ENCODE results near the gene NCOA7.
"Not testable (repeated sequence)": the region's sequence is repeated elsewhere in the genome, so short reads cannot be mapped to it uniquely, and the experiment has no call there.

Gene NCOA7

DNA sequence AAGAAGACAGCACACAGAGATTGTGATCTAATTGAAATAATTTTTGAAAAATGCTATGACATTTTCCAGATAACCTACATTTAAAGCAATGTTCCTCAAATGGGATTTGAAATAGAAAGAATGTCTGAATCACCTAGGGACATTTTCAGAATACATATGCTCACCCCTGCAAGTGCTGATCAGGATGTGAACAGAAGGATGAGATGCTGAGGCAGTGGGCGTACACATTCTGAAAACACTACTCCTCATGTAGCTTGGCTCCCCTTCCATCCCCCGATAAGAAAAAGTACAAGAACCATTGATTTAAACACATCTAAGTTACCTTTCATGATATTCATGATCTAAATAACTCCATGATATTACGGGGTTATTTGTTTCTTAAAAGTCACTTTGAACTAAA lies 136.0 kb downstream of the NCOA7 start:
- no peak for DNase-seq

DNA sequence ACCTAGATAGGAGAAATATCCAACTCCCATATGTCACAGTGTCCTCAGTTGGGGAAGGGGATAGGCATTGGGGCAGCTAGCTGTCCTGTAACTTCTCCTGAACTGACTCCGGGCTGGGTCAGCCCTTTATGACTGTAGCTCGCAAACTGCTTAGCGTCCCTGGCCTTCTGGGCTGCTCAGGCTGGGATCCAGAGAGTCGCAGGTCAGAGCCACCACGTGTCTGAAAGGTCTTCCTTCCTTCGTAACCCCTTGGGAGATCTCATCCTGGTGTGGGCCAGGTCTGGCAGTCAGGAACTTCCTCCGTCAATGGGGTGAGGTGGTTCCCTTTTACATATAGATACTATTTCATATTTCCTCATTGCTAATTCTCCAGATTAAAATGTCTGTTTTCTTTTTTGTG lies 137.0 kb downstream of the NCOA7 start:
- DNase-seq = no peak

DNA sequence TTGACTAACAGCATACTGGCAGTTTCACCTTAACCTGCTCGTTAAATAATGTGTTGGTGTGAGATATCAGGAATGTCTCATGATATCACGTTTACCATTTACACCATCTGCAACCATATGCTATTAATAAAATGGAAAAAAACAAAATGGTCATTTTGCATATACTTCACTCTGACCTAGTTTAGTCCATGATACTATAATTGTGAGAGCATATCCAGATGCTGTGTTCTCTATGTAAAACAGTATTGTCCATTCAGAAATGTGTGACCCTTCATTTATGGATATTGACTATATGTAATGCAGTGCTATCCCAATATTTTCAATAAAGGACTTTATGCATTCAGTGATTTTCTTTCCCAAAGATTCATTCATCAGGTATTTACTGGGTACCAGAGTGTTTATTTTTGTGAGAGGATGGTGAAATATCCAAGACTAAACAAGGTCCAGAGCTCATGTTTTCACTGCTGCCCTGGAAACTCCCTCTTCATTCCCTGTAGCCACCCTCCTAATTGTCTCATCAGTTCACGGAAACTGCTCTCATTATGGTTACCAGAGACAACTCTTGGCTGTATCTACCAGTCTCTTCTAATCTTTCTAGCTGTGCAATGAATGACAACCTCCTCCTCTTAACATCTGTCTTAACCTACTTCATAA lies 140.1 kb downstream of the NCOA7 start:
- DNase-seq = no peak

DNA sequence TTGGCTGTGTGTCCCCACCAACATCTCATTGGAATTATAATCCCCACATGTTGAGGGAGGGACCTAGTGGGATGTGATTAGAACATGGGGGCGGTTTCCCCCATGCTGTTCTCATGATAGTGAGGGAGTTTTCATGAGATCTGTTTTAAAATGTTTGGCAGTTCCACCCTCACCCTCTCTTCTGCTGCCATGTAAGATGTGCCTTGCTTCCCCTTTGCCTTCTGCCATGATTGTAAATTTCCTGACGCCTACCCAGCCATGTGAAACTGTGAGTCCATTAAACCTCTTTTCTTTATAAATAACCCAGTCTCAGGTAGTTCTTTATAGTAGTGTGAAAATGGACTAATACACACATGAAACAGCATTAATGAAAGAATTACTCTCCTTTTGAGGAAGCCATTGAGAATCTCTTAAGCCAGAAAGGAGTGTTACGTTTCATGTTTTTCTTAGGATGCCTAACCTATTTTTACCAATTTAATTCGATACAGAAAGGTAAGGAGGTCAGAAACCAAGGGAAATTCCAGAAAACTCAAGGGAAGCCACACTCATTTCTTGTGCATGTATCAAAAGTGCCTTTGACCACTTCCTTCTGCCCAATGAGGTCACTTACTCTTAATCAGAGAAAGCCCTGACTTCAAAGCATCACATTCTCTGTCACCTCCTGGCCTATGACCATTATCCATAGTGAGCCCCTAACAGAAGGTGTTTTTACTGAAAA lies 141.1 kb downstream of the NCOA7 start:
- no peak for DNase-seq

DNA sequence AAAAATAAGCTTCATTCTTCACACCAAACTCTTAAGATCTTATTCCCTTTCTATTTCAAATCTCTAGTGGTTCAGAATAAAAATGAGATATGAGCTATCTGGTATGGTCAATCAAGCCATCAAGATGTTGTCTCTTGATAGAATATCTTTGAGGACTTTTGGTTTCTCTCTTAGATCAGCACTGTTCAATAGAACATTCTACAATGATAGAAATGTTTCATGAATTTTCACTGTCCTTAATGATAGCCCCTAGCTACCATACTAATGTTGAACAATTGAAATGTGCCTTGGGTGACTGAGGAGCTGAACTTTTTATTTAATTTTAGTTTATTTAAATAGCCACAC lies 141.7 kb downstream of the NCOA7 start:
- no peak for DNase-seq

DNA sequence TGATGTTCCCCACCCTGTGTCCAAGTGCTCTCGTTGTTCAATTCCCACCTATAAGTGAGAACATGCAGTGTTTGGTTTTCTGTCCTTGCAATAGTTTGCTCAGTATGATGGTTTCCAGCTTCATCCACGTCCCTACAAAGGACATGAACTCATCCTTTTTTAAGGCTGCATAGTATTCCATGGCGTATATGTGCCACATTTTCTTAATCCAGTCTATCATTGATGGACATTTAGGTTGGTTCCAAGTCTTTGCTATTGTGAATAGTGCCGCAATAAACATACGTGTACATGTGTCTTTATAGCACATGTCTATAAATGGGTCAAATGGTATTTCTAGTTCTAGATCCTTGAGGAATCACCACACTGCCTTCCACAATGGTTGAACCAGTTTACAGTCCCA lies 144.8 kb downstream of the NCOA7 start:
- not testable (repeated sequence) for DNase-seq

DNA sequence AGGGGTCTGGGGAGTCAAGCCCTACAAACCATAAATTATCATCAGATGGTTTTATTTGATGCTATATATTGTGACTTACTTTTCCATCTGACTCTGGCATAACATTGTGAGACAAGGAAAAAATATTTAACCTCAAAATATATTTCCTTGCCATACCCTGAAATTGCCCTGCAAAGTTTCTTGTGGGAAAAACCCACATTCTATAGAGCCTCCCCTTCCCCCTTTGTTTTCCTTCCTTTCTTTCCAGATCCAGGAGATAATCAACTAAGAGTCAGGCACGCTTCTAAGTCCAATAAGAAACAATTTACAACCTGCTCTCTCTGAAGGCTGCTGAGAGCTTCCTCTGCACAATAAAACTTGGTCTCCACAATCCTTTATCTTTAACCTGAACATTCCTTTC lies 148.3 kb downstream of the NCOA7 start:
- no peak for DNase-seq

DNA sequence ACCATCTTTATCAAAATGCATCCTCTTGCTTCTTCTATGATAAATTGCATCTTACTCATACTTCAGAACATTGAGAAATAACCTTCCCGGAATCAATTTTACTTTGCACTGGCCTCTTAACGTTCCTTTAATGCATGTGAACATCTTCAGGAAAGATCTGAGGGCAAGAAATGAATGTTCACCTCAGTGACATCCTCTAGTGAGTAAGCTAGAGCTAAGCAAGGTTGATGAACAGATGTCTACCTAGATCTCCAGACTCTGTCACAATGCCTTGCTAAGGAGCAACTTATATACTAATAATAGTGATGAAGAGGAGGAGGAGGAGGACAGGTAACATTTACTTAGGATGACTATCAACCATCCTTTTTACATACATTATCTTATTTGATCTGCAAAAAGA lies 149.0 kb downstream of the NCOA7 start:
- no peak for DNase-seq

DNA sequence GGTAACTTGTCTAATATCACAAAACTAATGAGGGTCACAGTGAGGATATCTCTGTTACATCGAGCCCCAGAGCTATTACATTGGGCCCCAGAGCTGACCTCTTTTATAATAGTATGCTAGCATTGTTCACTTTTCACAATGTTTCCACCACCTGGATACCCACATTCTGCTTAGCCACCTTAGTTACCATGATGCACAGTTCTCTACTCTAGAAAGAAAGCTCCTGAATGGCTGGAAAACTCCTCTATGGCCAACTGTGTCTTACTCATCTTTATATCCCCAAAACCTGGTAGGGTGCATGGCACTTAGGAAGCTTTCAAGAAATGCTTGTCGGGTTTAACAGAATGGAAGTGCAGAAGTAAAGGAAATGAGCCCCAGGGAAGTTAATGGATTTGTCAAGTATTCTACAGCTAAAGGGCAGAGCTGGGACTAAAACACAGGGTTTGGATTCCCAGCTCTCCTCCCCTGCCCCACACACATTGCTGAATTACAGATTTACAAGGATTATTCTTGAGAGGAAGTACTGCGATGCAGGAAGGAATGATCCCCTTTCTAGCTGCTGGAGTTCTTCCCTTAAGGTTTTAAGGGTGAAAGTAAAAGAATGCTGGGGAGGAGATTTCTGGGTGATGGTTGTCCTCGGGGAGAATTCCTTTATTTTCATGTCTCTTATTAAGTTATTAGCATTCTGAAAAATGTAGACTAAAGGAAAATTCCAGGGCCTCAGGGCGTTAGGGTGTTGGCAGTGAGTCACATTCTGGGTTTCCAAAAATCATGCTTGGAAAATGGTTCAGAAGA lies 149.7 kb downstream of the NCOA7 start:
- no peak for DNase-seq

DNA sequence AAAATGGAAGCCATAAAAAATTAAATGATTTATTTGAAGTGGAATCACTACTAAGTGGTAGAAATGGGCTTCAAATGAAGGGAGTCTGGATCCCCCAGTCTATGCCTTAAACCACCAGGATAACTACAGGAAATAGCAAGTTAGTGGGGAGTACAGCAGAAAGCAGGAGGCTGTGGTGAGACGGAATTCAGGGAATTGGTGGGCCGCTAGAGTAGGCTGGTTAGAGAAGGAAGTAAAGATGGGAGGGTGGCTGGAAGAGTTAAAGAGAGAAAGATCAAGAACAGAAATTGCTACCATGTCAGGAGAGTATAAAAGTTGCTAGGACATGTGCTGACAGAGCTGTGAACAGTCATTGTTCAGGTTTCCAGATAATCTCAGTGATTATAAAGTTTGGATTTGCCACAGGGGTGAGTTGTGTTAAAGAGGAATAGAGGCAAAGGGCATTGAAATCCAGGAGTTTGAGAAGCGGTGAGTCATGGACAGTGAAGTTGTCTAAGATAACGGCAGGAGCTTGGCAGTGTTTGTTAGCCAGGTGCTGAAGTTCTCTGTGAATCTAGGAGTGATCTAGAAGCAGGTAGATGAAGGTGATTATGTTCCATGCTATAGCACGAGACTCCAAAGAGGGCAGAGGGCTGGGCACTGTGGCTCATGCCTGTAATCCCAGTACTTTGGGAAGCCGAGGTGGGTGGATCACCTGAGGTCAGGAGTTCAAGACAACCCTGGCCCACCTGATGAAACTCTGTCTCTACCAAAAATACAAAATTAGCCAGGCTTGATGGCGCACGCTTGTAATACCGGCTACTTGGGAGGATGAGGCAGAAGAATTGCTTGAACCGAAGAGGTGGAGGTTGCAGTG lies 152.1 kb downstream of the NCOA7 start:
- DNase-seq = no peak

DNA sequence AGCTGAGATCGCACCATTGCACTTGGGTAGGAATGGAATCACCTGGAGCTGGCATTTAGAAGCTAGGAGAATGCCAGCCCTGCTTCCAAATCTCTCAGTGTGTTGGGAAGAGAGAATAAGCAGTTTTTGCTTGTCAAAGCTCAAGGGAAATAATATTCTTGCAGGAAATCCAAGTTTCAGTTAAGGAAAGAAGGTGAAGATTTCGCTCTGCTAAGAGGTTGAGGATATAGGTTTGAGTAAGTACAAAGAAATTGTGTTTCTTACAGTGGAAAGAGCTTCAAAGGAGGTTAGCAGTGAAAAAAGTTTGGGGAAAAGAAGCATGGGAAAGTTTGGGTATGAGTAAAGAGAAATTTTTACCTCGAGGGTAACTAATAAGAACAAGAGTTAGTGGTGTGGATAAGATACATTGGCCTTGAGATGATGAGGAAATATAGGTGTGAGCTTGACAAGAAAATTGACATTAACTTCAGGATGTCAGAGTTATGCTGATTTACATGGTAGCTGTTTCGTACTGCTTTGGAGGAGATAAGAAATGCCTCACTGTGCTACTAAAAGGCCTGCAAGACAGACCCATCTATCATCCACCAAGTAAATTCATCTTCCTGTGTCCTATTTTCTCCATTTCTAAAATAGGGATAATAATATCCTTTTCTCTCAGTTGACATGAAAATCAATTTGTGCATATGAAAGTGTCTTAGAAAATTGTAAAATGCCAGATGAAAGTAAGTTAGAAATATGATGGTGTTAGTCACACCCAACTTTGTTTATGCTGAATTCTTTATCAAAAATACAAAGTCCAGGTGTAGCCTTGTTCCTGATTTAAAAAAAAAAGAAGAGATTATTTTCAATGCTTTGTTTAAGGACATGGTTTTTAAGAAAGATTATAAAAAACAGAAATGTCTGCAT lies 153.0 kb downstream of the NCOA7 start:
- no peak for DNase-seq

DNA sequence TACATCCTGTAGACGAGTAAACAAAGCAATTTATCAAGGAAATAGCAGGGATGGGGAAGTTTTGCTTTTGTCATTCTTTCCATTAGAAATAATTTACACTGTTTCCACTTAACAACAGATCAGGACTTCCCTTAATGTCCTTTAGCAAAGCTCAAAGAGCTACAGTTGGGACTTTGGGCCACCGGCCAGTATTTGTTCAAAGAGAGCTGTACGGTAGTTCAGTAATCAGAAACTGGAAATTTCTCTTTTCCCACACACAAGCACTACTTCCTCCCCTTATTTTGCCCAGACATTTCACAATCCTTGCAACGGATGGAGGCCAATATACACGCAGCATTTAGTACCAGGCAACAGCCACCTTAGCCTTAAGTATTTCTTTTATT lies 153.7 kb downstream of the NCOA7 start:
- no peak for DNase-seq

DNA sequence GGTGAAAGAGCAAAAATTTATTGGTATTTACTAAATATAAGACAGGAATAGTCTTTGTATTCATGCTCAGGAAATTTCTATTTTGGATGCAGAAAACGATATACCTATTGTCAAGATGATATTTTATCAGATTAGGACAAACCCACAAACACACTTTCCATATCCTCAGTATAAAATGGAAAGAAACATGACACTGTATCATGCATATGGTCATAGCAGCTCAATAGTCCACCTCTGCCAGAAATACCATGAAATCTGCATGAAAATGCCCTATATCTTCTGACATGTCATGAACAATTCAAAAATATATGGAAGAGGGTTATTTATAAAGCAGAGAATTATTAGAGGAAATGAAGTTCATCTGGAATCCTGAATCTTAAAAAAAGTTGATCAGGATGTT lies 154.1 kb downstream of the NCOA7 start:
- no peak for DNase-seq

DNA sequence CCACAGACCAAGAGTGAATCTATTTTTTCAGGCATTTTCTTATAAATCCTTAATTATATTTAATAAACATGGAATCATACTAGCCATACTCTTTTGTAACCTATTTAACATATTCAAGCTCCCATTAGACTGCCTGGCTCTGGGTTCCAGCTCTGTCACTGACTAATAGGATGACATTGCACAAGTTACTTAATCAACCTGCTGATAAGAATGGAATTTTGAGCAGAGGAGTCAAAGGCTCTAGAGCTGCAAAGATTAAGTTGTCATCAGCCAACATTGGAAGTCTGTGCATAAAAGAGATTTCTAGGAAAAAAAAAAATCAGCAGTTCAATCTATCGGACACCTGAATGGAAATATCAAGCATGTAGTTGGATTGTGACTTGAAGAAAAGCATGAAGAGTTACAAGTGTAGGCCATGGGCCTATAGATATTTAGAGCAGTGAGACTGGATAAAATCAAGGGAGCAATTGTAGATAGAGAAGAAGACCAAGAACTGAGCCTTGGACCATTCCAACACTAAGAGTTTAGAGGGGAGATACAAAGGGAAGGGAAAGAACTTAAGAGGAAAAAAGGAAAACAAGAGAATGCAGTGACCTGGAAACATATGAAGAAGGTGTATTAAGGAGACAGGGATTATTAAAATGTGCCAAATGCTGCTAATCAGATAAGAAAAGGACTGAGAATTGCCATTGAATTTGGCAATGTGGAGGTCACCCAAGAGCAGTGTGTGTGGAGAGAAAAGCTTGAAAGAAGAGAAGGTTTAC lies 154.8 kb downstream of the NCOA7 start:
- DNase-seq = no peak

DNA sequence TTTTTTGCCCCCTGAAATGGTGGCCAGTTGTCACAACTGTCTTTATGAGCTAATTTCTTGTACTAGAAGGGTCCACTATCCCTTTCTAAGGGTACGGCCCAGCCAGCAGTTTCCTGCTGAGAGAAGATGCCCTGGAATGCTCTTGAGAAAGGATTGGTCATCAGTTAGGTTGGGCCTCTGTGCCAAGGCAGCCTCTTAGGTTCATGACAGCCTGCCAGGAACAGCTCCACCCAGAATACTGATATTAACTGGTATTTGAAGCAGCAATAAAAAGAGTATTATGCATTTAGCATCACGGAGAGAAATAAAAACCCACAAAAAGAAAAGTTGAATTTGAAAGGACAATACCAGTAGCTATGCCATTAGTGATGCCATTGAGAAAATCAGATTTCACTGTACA lies 156.9 kb downstream of the NCOA7 start:
- no peak for DNase-seq

DNA sequence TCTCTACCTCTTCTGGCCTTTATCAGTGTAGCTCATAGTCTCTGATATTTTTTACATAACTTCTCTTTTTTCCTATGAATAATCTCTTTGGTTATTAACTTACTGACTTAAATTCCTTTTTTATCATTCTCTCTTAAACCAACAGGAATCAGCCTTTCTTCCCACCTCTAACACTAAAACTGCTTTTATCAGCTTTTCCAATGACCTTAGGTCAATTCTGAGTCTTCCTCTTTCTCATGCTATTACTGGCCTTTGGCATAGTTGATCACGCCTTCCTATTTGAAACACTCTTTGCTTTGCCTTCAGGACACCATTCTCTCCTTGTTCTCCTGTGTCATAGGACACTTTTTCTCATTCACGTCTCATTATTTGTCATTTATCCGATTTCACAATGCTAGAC lies 157.7 kb downstream of the NCOA7 start:
- DNase-seq = no peak

DNA sequence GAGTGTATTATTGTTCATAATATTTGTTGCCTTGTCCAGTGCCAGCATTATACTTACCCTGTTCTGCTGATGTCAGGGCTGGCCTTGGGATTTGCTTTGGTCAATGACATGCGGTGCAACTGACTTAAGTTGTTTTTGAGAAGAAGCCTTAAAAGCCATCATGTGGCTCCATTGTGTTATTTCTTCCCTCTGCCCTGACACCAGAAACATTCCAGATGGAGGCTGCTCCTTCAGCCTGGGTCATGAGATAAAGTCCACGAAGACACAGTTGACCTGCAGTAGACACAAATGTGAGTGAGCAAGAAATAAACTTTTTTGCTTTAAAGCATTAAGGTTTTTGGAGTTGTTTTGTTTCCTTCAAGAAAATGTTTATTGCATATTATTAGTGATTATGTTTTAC lies 158.3 kb downstream of the NCOA7 start:
- no peak for DNase-seq

DNA sequence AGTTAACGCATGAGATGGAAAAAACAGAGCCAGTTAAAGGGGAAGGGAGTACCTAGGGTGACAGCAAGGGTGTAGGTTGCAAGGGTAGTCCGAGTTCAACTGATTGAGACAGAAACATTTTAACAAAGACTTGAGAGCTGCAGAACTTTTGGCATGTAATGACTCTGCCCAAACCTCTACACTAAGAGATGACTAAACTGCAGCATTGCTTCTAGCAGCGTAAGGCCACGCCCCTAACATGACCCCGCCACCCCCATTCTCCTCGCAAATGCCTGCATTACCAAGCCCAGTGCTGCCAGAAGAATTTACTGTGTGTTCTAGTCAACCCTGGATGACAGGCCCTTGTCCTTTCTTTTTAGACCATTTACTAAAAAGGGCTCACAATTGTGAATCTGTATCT lies 159.5 kb downstream of the NCOA7 start:
- no peak for DNase-seq

DNA sequence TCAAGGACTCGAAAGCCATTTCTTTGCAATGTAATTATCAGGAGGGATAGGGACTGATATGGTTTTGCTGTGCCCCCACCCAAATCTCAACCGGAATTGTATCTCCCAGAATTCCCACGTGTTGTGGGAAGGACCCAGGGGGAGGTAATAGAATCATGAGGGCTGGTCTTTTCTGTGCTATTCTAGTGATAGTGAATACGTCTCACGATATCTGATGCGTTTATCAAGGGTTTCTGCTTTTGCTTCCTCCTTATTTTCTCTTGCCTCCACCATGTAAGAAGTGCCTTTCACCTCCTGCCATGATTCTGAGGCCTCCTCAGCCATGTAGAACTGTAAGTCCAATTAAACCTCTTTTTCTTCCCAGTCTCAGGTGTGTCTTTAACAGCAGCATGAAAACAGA lies 160.0 kb downstream of the NCOA7 start:
- DNase-seq = not testable (repeated sequence)

DNA sequence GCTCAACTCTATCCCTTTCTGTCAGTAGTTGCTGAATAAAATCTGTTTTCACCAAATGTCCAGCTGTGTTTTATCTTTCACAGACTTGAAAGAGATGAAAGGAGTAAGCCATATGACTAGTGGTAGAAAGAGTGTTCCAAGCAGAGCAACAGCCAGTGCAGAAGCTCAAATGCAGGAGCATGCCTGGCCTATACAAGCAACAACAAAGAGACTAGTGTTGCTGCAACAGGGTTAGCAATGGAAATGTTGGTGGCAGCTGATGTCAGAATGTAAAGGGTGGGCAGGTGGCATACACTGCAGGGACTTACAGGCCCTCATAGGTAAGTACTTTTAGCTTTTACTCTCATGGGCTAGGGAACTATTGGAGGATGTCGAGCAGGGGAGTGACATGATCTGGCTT lies 160.6 kb downstream of the NCOA7 start:
- no peak for DNase-seq

DNA sequence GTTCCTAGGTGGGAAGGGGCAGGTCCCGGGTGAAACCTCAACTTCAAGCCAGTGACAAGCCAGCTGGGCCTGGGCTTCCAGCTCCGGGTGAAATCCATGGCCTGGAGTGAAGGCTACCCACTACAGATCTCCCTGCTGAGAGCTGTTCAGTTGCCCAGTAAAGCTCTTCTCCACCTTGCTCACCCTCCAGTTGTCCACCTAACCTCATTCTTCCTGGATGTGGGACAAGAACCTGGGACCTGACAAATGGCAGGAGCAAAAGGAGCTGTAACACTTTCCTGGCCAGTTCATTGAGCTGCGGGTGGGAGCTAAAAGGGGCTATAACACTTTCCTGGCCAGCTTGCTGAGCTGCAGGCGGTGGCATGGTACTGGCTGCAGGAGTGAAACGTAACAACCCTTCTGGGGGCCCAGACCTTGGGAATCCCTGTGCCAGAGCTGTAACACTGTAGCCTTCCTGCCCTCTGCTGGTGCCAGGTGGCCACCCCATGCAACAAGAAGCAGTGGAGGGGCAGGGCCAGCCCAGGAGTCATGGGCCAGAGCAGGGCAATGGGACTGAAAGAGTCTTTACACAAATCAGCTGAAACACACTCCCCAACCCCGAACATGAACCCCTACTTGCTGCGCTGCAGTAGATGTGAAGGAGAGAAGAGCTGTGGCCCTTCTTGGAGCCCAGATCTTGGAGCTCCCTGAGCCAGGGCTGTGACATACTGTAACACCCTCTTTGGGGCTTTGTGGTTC lies 162.2 kb downstream of the NCOA7 start:
- DNase-seq = no peak
